SK-N-MC (cell line): Measurements from ENCODE around the gene PRAME.
"Not testable (repeated sequence)": the region's sequence is repeated elsewhere in the genome, so short reads cannot be mapped to it uniquely, and the experiment has no call there.

Experiments used
- DNase-seq: peaks from one replicate; pipeline ENCODE4 v3.0.0-alpha.2; 2011; ENCODE audit warnings: low read depth, low spot score
- H3K27ac ChIP-seq: fragments of 200-600 bp; sonication (generic); 2 replicates; pipeline ENCODE4 v1.5.1; 2016; ENCODE audit warnings: mixed run types
- H3K36me3 ChIP-seq: fragments of 200-600 bp; sonication (generic); 2 replicates; pipeline ENCODE4 v1.6.1; 2017; ENCODE audit warnings: antibody characterized with exemption, low read length, mixed read lengths; ENCODE audit not compliant: insufficient read depth
- H3K4me3 ChIP-seq: fragments of 200-600 bp; sonication (generic); 2 replicates; pipeline ENCODE4 v1.5.1; 2016
- H3K9ac ChIP-seq: fragments of 200-600 bp; sonication (generic); 2 replicates; pipeline ENCODE4 v1.8.0; 2017; ENCODE audit warnings: mixed run types, mixed read lengths; ENCODE audit not compliant: insufficient read length
- H3K9me3 ChIP-seq: fragments of 200-600 bp; sonication (generic); 2 replicates; pipeline ENCODE4 v1.6.1; 2017; ENCODE audit warnings: low read depth, mild to moderate bottlenecking, antibody characterized with exemption, low read length, moderate library complexity, mixed read lengths
- EZH2 ChIP-seq: fragments of 200-600 bp; sonication (generic); IDR thresholded peaks from one replicate; pipeline ENCODE4 v1.6.1; 2017; ENCODE audit warnings: antibody characterized with exemption
- FOXP2 ChIP-seq: optimal IDR thresholded peaks from 2 replicates; pipeline ENCODE3; 2011; ENCODE audit warnings: mild to moderate bottlenecking, moderate library complexity; ENCODE audit not compliant: insufficient read depth; ENCODE audit errors: extremely low read length, control extremely low read depth
- POLR2AphosphoS5 ChIP-seq: IDR thresholded peaks from 2 replicates; pipeline ENCODE4 v1.6.1; 2012; ENCODE audit warnings: mild to moderate bottlenecking, low read depth, low read length, borderline replicate concordance

The PRAME gene

DNA sequence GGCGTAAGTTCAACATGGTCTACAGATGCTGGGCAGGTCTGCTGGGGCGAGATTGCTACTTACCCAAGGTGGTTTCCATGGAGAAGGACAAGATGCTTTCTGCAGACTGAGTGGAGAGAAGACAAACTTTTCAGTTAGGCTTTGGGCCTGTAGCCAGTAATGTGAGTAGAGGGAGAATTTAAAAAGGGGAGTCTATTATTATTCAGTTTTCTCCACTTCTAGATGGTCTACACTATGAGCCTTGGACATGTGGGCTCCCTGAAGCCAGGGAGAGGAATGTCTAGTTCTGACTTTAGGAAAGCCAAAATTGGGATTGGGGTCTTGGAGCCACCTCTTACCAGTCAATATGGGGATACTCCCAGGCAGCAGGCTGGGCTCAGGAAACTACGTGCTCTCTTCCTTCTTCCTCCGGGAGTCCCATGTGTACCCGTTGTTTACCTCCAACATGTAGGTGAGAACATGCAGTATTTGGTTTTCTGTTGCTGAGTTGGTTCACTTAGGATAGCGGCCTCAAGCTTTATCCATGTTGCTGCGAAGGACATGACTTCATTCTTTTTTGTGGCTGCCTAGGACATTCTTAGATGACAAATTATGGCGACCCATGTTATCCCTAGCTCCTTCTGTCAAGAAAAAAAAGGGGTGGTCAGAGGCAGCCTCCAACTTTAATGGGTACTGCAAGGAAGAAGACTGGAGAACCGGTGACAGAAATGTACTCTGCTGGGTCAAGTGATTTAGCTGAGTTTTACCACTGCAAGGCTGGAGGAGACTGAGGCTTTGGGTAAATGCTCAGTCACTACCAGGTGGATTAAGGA lies 24.3 kb downstream of the PRAME start:
- no peak overlapping the region for H3K27ac ChIP-seq
- DNase-seq, result no peak
- TF ChIP-seq FOXP2, result no peak
- TF ChIP-seq EZH2, result no peak
- TF ChIP-seq POLR2AphosphoS5, result no peak
- no peaks in the 10 kb centered on the region for H3K36me3 ChIP-seq
- H3K9me3 ChIP-seq, result no peaks in the 10 kb centered on the region
- H3K4me3 ChIP-seq, result no peak overlapping the region
- no peak overlapping the region for H3K9ac ChIP-seq

DNA sequence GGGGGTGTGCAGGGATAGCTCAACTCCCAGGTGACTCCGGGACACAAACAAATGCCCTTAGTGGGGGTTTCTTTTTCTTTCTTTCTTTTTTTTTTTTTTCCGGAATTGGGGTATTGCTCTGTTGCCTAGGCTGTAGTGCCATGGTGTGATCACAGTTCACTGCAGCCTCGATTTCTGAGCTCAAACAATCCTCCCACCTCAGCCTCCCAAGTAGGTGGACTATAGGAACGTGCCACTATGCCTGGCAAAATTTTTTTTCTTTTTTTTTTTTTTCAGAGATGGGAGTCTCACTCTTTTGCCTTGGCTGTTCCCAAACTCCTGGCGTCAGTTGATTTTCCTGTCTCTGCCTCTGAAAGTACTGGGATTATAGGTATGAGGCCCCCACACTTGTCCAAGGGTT lies 25.2 kb downstream of the PRAME start:
- TF ChIP-seq POLR2AphosphoS5, result no peak
- no peak for TF ChIP-seq FOXP2
- no peak for TF ChIP-seq EZH2
- Histone ChIP-seq H3K36me3 (no peaks in the 10 kb centered on the region), H3K9me3 (no peaks in the 10 kb centered on the region), H3K27ac (no peak overlapping the region), H3K9ac (no peak overlapping the region), H3K4me3 (no peak overlapping the region)
- DNase-seq, result no peak

DNA sequence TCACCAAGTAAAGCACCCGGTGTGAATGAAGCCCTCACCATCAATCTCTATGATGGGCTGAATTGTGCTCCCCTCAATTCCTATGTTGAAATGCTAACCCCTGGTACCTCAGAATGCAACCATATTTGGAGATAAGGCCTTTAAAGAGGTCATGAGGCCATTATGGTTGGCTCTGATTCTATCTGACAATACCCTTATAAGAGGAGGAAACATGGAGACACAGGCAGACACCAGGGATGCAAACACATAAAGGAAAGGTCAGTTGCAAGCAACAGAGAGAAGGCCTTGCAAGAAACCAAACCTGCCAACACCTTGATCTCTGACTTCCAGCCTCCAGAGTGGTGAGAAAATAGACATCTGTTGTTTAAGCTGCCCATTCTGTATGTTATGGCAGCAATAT lies 25.6 kb downstream of the PRAME start:
- Histone ChIP-seq H3K9ac (no peak overlapping the region), H3K27ac (no peak overlapping the region), H3K36me3 (no peaks in the 10 kb centered on the region), H3K4me3 (no peak overlapping the region), H3K9me3 (no peaks in the 10 kb centered on the region)
- no peak for DNase-seq
- no peak for TF ChIP-seq POLR2AphosphoS5
- TF ChIP-seq EZH2, result no peak
- TF ChIP-seq FOXP2, result no peak

DNA sequence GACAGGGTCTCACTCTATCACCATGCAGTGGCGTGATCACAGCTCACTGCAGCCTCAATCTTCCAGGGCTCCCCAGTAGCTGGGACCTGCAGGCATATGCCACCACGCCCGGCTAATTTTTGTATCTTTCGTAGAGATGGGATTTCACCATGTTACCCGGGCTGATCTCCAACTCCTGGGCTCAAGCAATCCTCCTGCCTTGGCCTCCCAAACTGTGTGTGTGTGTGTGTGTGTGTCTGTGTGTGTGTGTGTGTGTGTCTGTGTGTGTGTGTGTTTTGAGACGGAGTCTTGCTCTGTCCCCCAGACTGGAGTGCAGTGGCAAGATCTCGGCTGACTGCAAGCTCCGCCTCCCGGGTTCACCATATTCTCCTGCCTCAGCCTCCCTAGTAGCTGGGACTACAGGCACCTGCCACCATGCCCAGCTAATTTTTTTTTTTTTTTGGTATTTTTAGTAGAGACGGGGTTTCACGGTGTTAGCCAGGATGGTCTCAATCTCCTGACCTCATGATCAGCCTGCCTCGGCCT lies 26.5 kb downstream of the PRAME start:
- DNase-seq, H3K36me3 ChIP-seq, H3K27ac ChIP-seq, H3K9ac ChIP-seq, H3K9me3 ChIP-seq, H3K4me3 ChIP-seq: not testable (repeated sequence)

DNA sequence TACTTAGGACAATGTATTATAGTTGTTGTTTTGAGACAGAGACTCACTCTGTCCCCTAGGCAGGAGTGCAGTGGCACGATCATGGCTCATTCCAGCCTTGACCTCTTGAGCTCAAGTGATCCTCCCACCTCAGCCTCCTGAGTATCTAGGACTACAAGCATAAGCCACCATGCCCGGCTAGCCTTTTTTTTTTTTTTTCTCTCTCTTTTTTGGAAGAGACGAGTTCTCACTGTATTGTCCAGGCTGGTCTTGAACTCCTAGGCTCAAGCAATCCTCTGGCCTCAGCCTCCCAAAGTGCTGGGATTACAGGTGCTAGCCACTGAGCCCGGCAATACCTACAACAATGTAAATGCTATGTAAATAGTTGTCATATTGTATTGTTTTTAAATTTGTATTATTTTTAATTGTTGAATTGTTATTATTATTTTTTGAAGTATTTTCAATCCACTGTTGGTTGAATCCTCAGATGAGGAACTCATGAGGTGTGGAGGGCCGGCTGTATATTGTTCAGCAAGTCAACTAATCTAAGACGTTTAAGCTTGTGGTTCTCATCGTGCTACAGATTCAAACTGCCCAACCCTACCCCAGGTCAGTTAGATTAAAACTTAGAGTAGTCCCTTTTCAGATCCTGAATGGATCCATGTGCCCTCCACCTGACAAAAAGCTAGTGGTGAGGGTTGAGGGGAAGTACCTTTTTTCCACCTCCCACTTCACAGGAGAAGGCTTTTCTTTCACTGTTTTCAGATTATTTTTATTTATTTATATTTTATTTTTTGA lies 27.1 kb downstream of the PRAME start:
- Histone ChIP-seq H3K27ac (no peak overlapping the region), H3K9me3 (no peaks in the 10 kb centered on the region), H3K9ac (no peak overlapping the region), H3K36me3 (no peaks in the 10 kb centered on the region), H3K4me3 (no peak overlapping the region)
- TF ChIP-seq POLR2AphosphoS5, result no peak
- TF ChIP-seq EZH2, result no peak
- no peak for TF ChIP-seq FOXP2
- no peak for DNase-seq

DNA sequence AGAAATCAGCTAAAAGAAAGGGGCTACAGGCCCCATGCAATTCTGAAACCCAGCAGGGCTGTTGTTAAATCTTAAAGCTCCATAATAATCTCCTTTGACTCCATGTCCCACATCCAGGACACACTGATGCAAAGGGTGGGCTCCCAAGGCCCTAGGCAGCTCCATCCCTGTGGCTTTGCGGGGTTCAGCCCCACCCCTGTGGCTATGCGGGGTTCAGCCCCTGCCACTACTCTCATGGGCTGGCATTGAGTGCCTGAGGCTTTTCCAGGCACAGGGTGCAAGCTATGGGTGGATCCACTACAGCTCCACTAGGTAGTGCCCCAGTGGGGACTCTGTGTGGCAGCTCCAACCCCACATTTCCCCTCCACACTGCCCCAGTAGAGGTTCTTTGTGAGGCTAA lies 30.3 kb downstream of the PRAME start:
- no peak overlapping the region for H3K9ac ChIP-seq
- no peak for DNase-seq
- no peak overlapping the region for H3K4me3 ChIP-seq
- no peak overlapping the region for H3K27ac ChIP-seq
- no peaks in the 10 kb centered on the region for H3K9me3 ChIP-seq
- TF ChIP-seq FOXP2 (no peak), EZH2 (no peak), POLR2AphosphoS5 (no peak)
- no peaks in the 10 kb centered on the region for H3K36me3 ChIP-seq

DNA sequence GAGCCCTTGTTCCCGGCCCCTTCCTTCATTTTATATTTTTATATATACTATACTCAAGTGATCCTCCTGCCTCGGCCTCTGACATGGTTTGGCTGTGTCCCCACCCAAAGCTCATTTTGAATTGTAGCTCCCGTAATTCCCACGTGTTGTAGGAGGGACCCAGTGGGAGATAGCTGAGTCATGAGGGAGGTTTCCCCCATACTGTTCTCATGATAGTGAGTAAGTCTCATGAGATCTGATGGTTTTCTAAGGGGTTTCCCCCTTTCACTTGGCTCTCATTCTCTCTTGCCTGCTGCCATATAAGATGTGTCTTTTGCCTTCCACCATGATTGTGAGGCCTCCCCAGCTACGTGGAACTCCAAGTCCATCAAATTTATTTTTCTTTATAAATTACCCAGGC lies 31.8 kb downstream of the PRAME start:
- no peak overlapping the region for H3K27ac ChIP-seq
- no peak overlapping the region for H3K9ac ChIP-seq
- TF ChIP-seq EZH2 (no peak), POLR2AphosphoS5 (no peak), FOXP2 (no peak)
- no peak overlapping the region for H3K4me3 ChIP-seq
- H3K9me3 ChIP-seq, result no peaks in the 10 kb centered on the region
- DNase-seq, result no peak
- no peaks in the 10 kb centered on the region for H3K36me3 ChIP-seq

DNA sequence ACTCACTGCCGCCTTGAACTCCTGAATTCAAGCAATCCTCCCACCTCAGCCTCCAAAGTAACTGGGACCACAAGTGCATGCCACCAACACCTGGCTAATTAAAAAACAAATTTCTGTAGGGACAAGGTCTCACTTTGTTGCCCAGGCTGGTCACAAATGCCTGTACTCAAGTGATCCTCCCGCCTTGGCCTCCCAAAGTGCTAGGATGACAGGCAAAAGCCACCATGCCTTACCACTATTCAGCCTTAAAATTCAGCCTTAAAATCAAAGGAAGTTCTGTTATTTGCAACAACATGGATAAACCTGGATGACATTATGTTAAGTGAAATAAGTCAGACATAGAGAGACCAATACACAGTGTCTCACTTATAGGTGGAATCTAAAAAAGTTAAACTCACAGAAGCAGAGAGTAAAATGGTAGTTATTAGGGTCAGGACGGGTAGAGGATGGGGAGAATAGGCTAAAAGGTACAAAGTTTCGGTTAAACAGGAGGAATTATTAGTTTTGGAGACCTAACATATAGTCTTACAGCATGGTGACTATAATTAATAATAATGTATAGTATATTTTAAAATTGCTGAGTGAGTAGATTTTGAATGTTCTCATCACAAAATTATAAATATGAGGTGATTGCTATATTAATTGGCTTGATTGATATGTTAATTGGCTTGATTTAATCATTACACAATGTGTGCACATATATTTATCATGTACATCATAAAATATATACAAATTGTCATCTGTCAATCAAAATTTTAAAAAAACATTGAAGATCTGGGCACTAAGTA lies 32.7 kb downstream of the PRAME start:
- DNase-seq, result no peak
- Histone ChIP-seq H3K9me3 (no peaks in the 10 kb centered on the region), H3K27ac (no peak overlapping the region), H3K36me3 (no peaks in the 10 kb centered on the region), H3K9ac (no peak overlapping the region), H3K4me3 (no peak overlapping the region)
- no peak for TF ChIP-seq POLR2AphosphoS5
- TF ChIP-seq EZH2, result no peak
- no peak for TF ChIP-seq FOXP2
